ENCODE measurements around the gene MYOD1. TPM values are rescaled to one million over a fixed set of nuclear protein-coding genes. Genes with fewer than 3 reads are reported as not detected.

MYOD1 gene
- total and polyA plus RNA-seq, 2 of the 13 experiments (the other 11 are each of a cell fraction or from before 2014, with no cell fraction given): not detected

DNA sequence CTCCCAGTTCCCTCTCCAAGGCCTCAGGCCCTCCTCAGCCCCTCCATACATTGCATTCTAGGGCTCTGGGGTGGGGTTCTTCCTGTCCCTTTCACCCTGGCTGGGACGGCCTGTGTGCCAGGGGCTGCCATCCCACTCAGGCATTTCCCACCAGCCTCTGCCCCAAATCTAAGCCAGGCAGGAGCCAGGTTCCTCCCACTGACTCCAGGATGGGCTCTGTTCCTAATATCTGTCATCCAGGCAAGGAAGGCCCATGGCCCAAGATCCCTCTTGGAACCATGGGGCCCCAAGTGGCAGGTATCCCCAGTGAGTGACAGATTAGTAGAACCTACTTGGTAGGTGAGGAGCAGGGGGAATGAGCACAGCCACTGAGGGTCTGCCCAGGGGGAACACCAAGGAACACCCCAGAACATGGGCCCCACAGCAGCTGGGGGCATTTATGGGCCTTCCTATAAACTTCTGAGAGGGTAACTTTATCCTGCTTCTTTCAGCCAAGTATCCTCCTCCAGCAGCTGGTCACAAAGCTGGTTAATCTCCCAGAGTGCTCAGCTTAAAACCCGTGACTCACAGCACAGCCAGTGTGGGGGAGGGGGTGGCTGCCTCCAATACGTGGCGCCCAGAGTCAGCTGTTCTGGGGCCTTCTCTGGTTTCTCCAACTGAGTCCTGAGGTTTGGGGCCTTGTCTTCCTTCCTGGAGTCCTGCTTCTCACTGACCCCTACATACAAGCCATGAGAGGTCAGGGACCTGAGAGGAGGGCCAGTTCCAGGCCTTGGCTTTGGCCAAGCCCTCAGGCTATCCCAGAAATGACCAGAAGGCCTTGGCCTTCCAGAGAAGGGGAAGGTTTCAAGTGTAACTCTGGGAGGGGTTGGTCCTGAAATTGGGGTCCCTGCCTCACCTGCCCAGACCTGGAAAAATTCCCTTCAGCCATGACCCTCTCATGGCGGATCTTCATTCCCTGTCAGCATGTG, 19.9 kb upstream of the MYOD1 start:
- CTCF ChIA-PET (ENCODE audit: low intra/inter-chr PET ratio, low total read pairs): no interaction called here
- no peak overlapping the region for H3K4me3 ChIP-seq (replicated peaks in 1 of 3; ENCODE audit: insufficient read depth in 1 of 3, low read depth in 2 of 3, low read length in 3 of 3)
- in situ Hi-C loops (cut with HindIII; ENCODE audit: extremely low pct_ligation_motif_present, low pct_unique_long_range_greater_than_20kb) (no loop called here), intact Hi-C loops (cut with micrococcal nuclease; ENCODE audit: unreplicated experiment) (no loop called here)
- peaks cover 8 to 31% of the 10 kb centered on the region in 2 experiments for H3K27me3 ChIP-seq (ENCODE audit: control insufficient read depth in 1 of 2, insufficient read depth in 2 of 2, low read length in 2 of 2)
- H4K20me1 ChIP-seq (ENCODE audit: insufficient read depth, low read length): no peaks in the 10 kb centered on the region
- no peaks in the 10 kb centered on the region for H3K79me2 ChIP-seq (ENCODE audit: insufficient read depth, low read length)
- FAIRE-seq (no peak), DNase-seq (ENCODE audit: low spot score) (no peak), ATAC-seq (no peak)
- H2AFZ ChIP-seq (ENCODE audit: low read length): no peak overlapping the region
- no peaks in the 10 kb centered on the region; the same call in 1 of the 2 replicates for H3K9me3 ChIP-seq (ENCODE audit: low read length)
- 44% methylated on average over 2 of the region's 5 CpGs for WGBS (ENCODE audit: low lambda C conversion rate)
- no peaks in the 10 kb centered on the region for H3K36me3 ChIP-seq (replicated peaks in 1 of 2; ENCODE audit: control insufficient read depth in 1 of 2, insufficient read depth in 2 of 2, low read length in 2 of 2)
- POLR2A ChIA-PET: no interaction called here
- H3K4me1 ChIP-seq (ENCODE audit: insufficient read depth, low read length): no peaks in the 10 kb centered on the region
- H3K27ac ChIP-seq (ENCODE audit: extremely low read length, insufficient read depth, low read length): no peak overlapping the region
- H3K4me2 ChIP-seq (ENCODE audit: low read depth, low read length): no peak overlapping the region
- TF ChIP-seq ZFP41 (CRISPR knock-in tag; IDR thresholded peaks at IDR 0.05; ENCODE audit: borderline replicate concordance) (no peak), MAF1 (CRISPR knock-in tag; IDR thresholded peaks at IDR 0.05; ENCODE audit: borderline replicate concordance) (no peak), HNF4G (IDR thresholded peaks at IDR 0.05; ENCODE audit: borderline replicate concordance, low read depth, low read length) (no peak), HNF4G (CRISPR knock-in tag; IDR thresholded peaks at IDR 0.05; ENCODE audit: borderline replicate concordance, low read depth) (no peak), CREB1 (IDR thresholded peaks at IDR 0.05) (no peak), CREB1 (CRISPR knock-in tag; IDR thresholded peaks at IDR 0.05) (no peak), SIX4 (CRISPR knock-in tag; IDR thresholded peaks at IDR 0.05) (no peak), ZKSCAN8 (CRISPR knock-in tag; IDR thresholded peaks at IDR 0.05; ENCODE audit: borderline replicate concordance) (no peak), ZNF282 (IDR thresholded peaks at IDR 0.05; ENCODE audit: partially characterized antibody) (no peak)
- no TSS peak for BruUV-seq (replicated peaks)
- H3K9ac ChIP-seq (ENCODE audit: insufficient read depth, low read depth, low read length): no peak overlapping the region
